H9 (cell line): Measurements from ENCODE around the gene MTX1. TPM values are rescaled to one million over a fixed set of nuclear protein-coding genes. Genes with fewer than 3 reads are reported as not detected.

Experiments used
- DNase-seq: peaks from one replicate; pipeline ENCODE4 v3.0.0-alpha.2; 2017
- H2AFZ ChIP-seq: one replicate; pipeline ENCODE4 v1.6.1; 2013; ENCODE audit warnings: mild to moderate bottlenecking, low read length, control low read depth, moderate library complexity
- H2AK5ac ChIP-seq: 2 replicates; pipeline ENCODE4 v1.6.1; 2013; ENCODE audit warnings: low read length, control low read depth, mixed read lengths; ENCODE audit not compliant: insufficient read length
- H2BK120ac ChIP-seq: one replicate; pipeline ENCODE4 v1.6.1; 2013; ENCODE audit warnings: low read depth, mild to moderate bottlenecking, low read length, control low read depth, inconsistent platforms; ENCODE audit not compliant: poor library complexity, severe bottlenecking
- H2BK12ac ChIP-seq: 2 replicates; pipeline ENCODE4 v1.6.1; 2013; ENCODE audit warnings: low read length, control low read depth, mixed read lengths, low read depth; ENCODE audit not compliant: insufficient read length
- H2BK15ac ChIP-seq: 2 replicates; pipeline ENCODE4 v1.6.1; 2013; ENCODE audit warnings: low read depth, low read length, control low read depth
- H2BK20ac ChIP-seq: one replicate; pipeline ENCODE4 v1.6.1; 2013; ENCODE audit warnings: low read depth, mild to moderate bottlenecking, low read length, control low read depth, inconsistent platforms; ENCODE audit not compliant: poor library complexity, severe bottlenecking
- H2BK5ac ChIP-seq: 2 replicates; pipeline ENCODE4 v1.6.1; 2013; ENCODE audit warnings: low read length, control low read depth, mixed read lengths; ENCODE audit not compliant: insufficient read length
- H3K14ac ChIP-seq: 2 replicates; pipeline ENCODE4 v1.6.1; 2013; ENCODE audit warnings: low read length, control low read depth; ENCODE audit not compliant: insufficient read depth
- H3K18ac ChIP-seq: 2 replicates; pipeline ENCODE4 v1.6.1; 2013; ENCODE audit warnings: low read depth, mild to moderate bottlenecking, mixed read lengths, low read length, control low read depth; ENCODE audit not compliant: insufficient read length
- H3K23ac ChIP-seq: 2 replicates; pipeline ENCODE4 v1.6.1; 2013; ENCODE audit warnings: low read length, control low read depth, mixed read lengths, low read depth; ENCODE audit not compliant: insufficient read length
- H3K23me2 ChIP-seq: 2 replicates; pipeline ENCODE4 v1.6.1; 2013; ENCODE audit warnings: low read depth, mild to moderate bottlenecking, mixed read lengths, low read length, control low read depth; ENCODE audit not compliant: insufficient read length, poor library complexity, severe bottlenecking
- H3K27ac ChIP-seq: 2 replicates; pipeline ENCODE4 v1.5.1; 2013; ENCODE audit warnings: low read length, control low read depth, mixed read lengths, low read depth; ENCODE audit not compliant: insufficient read length
- H3K27me3 ChIP-seq: 2 replicates; pipeline ENCODE4 v1.6.1; 2013; ENCODE audit warnings: low read length, control low read depth, inconsistent platforms; ENCODE audit not compliant: insufficient read depth
- H3K4ac ChIP-seq: 2 replicates; pipeline ENCODE4 v1.6.1; 2013; ENCODE audit warnings: low read depth, mild to moderate bottlenecking, control low read depth, inconsistent platforms, low read length, moderate library complexity
- H3K4me1 ChIP-seq: 2 replicates; pipeline ENCODE4 v1.6.1; 2013; ENCODE audit warnings: low read length, control low read depth, inconsistent platforms; ENCODE audit not compliant: insufficient read depth
- H3K4me2 ChIP-seq: 2 replicates; pipeline ENCODE4 v1.6.1; 2013; ENCODE audit warnings: low read length, control low read depth, mixed read lengths; ENCODE audit not compliant: insufficient read length, insufficient read depth
- H3K56ac ChIP-seq: 2 replicates; pipeline ENCODE4 v1.6.1; 2013; ENCODE audit warnings: low read depth, mild to moderate bottlenecking, mixed read lengths, low read length, control low read depth; ENCODE audit not compliant: insufficient read length
- H3K79me1 ChIP-seq: 2 replicates; pipeline ENCODE4 v1.6.1; 2013; ENCODE audit warnings: low read depth, mild to moderate bottlenecking, moderate library complexity, low read length, control low read depth, inconsistent platforms; ENCODE audit not compliant: insufficient read depth, poor library complexity, severe bottlenecking
- H3K79me2 ChIP-seq: 2 replicates; pipeline ENCODE4 v1.6.1; 2013; ENCODE audit warnings: low read length, control low read depth, inconsistent platforms; ENCODE audit not compliant: insufficient read depth
- H3K9ac ChIP-seq: 2 replicates; pipeline ENCODE4 v1.6.1; 2013; ENCODE audit warnings: low read length, control low read depth, mixed read lengths; ENCODE audit not compliant: insufficient read length; ENCODE audit errors: extremely low read depth
- H3K9me3 ChIP-seq: one replicate; pipeline ENCODE4 v1.6.1; 2013; ENCODE audit warnings: low read depth, low read length, inconsistent platforms; ENCODE audit not compliant: control insufficient read depth
- H3T11ph ChIP-seq: one replicate; pipeline ENCODE4 v1.6.1; 2013; ENCODE audit warnings: mild to moderate bottlenecking, low read length, control low read depth, inconsistent platforms
- H4K20me1 ChIP-seq: one replicate; pipeline ENCODE4 v1.6.1; 2013; ENCODE audit not compliant: control insufficient read depth, insufficient read length, insufficient read depth
- H4K5ac ChIP-seq: 2 replicates; pipeline ENCODE4 v1.6.1; 2013; ENCODE audit warnings: low read depth, mild to moderate bottlenecking, mixed read lengths, low read length, control low read depth; ENCODE audit not compliant: insufficient read length
- H4K8ac ChIP-seq: replicated peaks from 2 replicates; pipeline ENCODE4 v1.6.1; 2013; ENCODE audit warnings: low read length, control low read depth, mixed read lengths, low read depth; ENCODE audit not compliant: insufficient read length
- H4K91ac ChIP-seq: 2 replicates; pipeline ENCODE4 v1.6.1; 2013; ENCODE audit warnings: low read depth, mild to moderate bottlenecking, moderate library complexity, mixed read lengths, low read length, control low read depth; ENCODE audit not compliant: insufficient read length
- H3K27ac Mint-ChIP-seq, 3 experiments: 2 replicates in 2 of 3; 3 replicates in 1 of 3; pipeline ENCODE4 v1.8.0; 2020 to 2021; ENCODE audit warnings: mixed read lengths in 3 of 3, mild to moderate bottlenecking in 1 of 3, moderate library complexity in 1 of 3
- H3K27me3 Mint-ChIP-seq: 2 replicates; pipeline ENCODE4 v1.8.0; 2021; ENCODE audit warnings: low read depth, mild to moderate bottlenecking, moderate library complexity, mixed read lengths
- H3K36me3 Mint-ChIP-seq, 3 experiments: 2 replicates in 2 of 3; 3 replicates in 1 of 3; pipeline ENCODE4 v1.8.0; 2020 to 2021; ENCODE audit warnings: low read depth in 3 of 3, mixed read lengths in 3 of 3; ENCODE audit not compliant: insufficient read depth in 1 of 3
- H3K4me1 Mint-ChIP-seq, 2 experiments: 2 replicates each; pipeline ENCODE4 v1.8.0; 2020; ENCODE audit warnings: mixed read lengths in 2 of 2
- H3K4me3 Mint-ChIP-seq, 2 experiments: 2 replicates in 1 of 2; 3 replicates in 1 of 2; pipeline ENCODE4 v1.8.0; 2020 to 2021; ENCODE audit warnings: mild to moderate bottlenecking in 2 of 2, mixed read lengths in 2 of 2, moderate library complexity in 1 of 2
- H3K9me3 Mint-ChIP-seq, 2 experiments: 2 replicates in 1 of 2; 3 replicates in 1 of 2; pipeline ENCODE4 v1.8.0; 2020; ENCODE audit warnings: mild to moderate bottlenecking in 2 of 2, mixed read lengths in 2 of 2, moderate library complexity in 1 of 2
- WGBS: extraction: QIAGEN DNeasy Blood & Tissue Kit; methylation state at CpG from one replicate; pipeline ENCODE4 v1.1.7; 2013; ENCODE audit warnings: missing lambda C conversion rate, low lambda C conversion rate, mixed read lengths; ENCODE audit not compliant: insufficient read length; ENCODE audit errors: extremely low coverage; 5-methylcytosine and 5-hydroxymethylcytosine counted together
- total RNA-seq: library from RNA; stranded (reverse); gene quantifications from 2 replicates; pipeline ENCODE4 v1.2.1, GENCODE V29; 2021
- TF ChIP-seq, protein P1 (sequence below): fragments of 200-600 bp; sonication (generic); conservative IDR thresholded peaks from 3 replicates; pipeline ENCODE4 v1.8.0; 2021; ENCODE audit warnings: antibody characterized with exemption, mild to moderate bottlenecking

Gene MTX1
- total RNA-seq, 1 experiment from 2014 or later = 45.0 TPM

- Histone ChIP-seq H4K5ac (no peak overlapping the region), H3K79me2 (no peaks in the 10 kb centered on the region), H3T11ph (no peak overlapping the region), H2BK12ac (no peak overlapping the region), H3K4me2 (peak overlapping the region; percentile 22), H3K56ac (no peak overlapping the region), H3K27ac (no peak overlapping the region), H3K4me1 (peaks cover 4% of the 10 kb centered on the region; the same call in 1 of the 2 replicates), H3K14ac (no peak overlapping the region), H2BK15ac (no peak overlapping the region), H2AK5ac (no peak overlapping the region), H4K20me1 (no peaks in the 10 kb centered on the region), H4K91ac (no peak overlapping the region), H3K23me2 (peaks cover 8% of the 10 kb centered on the region), H3K79me1 (no peaks in the 10 kb centered on the region), H3K18ac (no peak overlapping the region), H3K9ac (no peak overlapping the region), H2BK120ac (no peak overlapping the region), H3K9me3 (no peaks in the 10 kb centered on the region), H2BK20ac (no peak overlapping the region), H4K8ac (no peak overlapping the region), H2BK5ac (no peak overlapping the region), H2AFZ (no peak overlapping the region), H3K27me3 (no peaks in the 10 kb centered on the region; the same call in 1 of the 2 replicates), H3K23ac (no peak overlapping the region), H3K4ac (no peak overlapping the region)
- no peak overlapping the region; a peak in 1 of 7 replicates for H3K27ac Mint-ChIP-seq
- TF ChIP-seq, protein P1, sequence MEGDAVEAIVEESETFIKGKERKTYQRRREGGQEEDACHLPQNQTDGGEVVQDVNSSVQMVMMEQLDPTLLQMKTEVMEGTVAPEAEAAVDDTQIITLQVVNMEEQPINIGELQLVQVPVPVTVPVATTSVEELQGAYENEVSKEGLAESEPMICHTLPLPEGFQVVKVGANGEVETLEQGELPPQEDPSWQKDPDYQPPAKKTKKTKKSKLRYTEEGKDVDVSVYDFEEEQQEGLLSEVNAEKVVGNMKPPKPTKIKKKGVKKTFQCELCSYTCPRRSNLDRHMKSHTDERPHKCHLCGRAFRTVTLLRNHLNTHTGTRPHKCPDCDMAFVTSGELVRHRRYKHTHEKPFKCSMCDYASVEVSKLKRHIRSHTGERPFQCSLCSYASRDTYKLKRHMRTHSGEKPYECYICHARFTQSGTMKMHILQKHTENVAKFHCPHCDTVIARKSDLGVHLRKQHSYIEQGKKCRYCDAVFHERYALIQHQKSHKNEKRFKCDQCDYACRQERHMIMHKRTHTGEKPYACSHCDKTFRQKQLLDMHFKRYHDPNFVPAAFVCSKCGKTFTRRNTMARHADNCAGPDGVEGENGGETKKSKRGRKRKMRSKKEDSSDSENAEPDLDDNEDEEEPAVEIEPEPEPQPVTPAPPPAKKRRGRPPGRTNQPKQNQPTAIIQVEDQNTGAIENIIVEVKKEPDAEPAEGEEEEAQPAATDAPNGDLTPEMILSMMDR = no peak
- peaks cover 10 to 33% (median 28%) of the 10 kb centered on the region in 3 experiments for H3K36me3 Mint-ChIP-seq
- no peak for DNase-seq
- H3K4me1 Mint-ChIP-seq = peaks cover 25 to 30% of the 10 kb centered on the region in 2 experiments
- H3K4me3 Mint-ChIP-seq = peak overlapping the region in 1 of 2 experiments; percentile 15; a peak in 1 of 5 replicates
- no peaks in the 10 kb centered on the region for H3K9me3 Mint-ChIP-seq
- peaks cover 24% of the 10 kb centered on the region for H3K27me3 Mint-ChIP-seq
- WGBS = no CpG with 5 or more reads among the region's 28 CpGs
Measured at GRCh38 chr1:155250246-155250632, 41.7 kb downstream of the MTX1 start.
